Femur (tissue), 1 donor: ENCODE measurements around the gene PDILT.
"Not testable (repeated sequence)": the region's sequence is repeated elsewhere in the genome, so short reads cannot be mapped to it uniquely, and the experiment has no call there.

Source experiments
- DNase-seq: peaks from one replicate; pipeline ENCODE4 v3.0.0-alpha.2; 2017

PDILT gene

GRCh38 chr16:20320592-20320991 lies 83.9 kb downstream of the PDILT start:
- DNase-seq = no peak

GRCh38 chr16:20320178-20320577 lies 84.4 kb downstream of the PDILT start:
- no peak for DNase-seq

- DNase-seq = no peak
Observed at GRCh38 chr16:20319406-20319805, 85.1 kb downstream of the PDILT start.

- no peak for DNase-seq
Observed at GRCh38 chr16:20318437-20318836, 86.1 kb downstream of the PDILT start.

- no peak for DNase-seq
Observed at GRCh38 chr16:20318006-20318405, 86.5 kb downstream of the PDILT start.

- DNase-seq = no peak
Observed at GRCh38 chr16:20317117-20317516, 87.4 kb downstream of the PDILT start.

GRCh38 chr16:20316715-20317114 lies 87.8 kb downstream of the PDILT start:
- DNase-seq = no peak

- no peak for DNase-seq
Observed at GRCh38 chr16:20315764-20316163, 88.8 kb downstream of the PDILT start.

GRCh38 chr16:20314575-20314974 lies 90.0 kb downstream of the PDILT start:
- DNase-seq = no peak

GRCh38 chr16:20313741-20314140 lies 90.8 kb downstream of the PDILT start:
- DNase-seq = no peak

- DNase-seq = not testable (repeated sequence)
Observed at GRCh38 chr16:20312536-20313095, 91.9 kb downstream of the PDILT start.

GRCh38 chr16:20311548-20311947 lies 93.0 kb downstream of the PDILT start:
- no peak for DNase-seq

- no peak for DNase-seq
Observed at GRCh38 chr16:20310421-20311395, 93.8 kb downstream of the PDILT start.

GRCh38 chr16:20309786-20310185 lies 94.8 kb downstream of the PDILT start:
- DNase-seq = no peak
